HG03066 (cell line): ENCODE data around the gene SLC1A4.
"Not testable (repeated sequence)": the region's sequence is repeated elsewhere in the genome, so short reads cannot be mapped to it uniquely, and the experiment has no call there.

Source experiments
- ATAC-seq: cut with Tn5 transposase; IDR thresholded peaks from one replicate; pipeline ENCODE4 v1.9.1; 2021; ENCODE audit warnings: low read depth; ENCODE audit not compliant: unreplicated experiment

SLC1A4 gene

GRCh38 chr2:64989982-64990614, 899 bp downstream of the SLC1A4 start:
- no peak for ATAC-seq

GRCh38 chr2:64990876-64991275, 1.7 kb downstream of the SLC1A4 start:
- no peak for ATAC-seq

GRCh38 chr2:64992218-64992617, 3.0 kb downstream of the SLC1A4 start:
- no peak for ATAC-seq

- ATAC-seq: no peak
These were observed 3.8 kb downstream of the SLC1A4 start for GRCh38 chr2:64992990-64993389.

GRCh38 chr2:64995041-64995440, 5.8 kb downstream of the SLC1A4 start:
- no peak for ATAC-seq

GRCh38 chr2:64996871-64997307, 7.7 kb downstream of the SLC1A4 start:
- ATAC-seq: no peak

- ATAC-seq: no peak
These were observed 9.5 kb downstream of the SLC1A4 start for GRCh38 chr2:64998658-64999061.

GRCh38 chr2:64999754-65000153, 10.6 kb downstream of the SLC1A4 start:
- ATAC-seq: no peak

- no peak for ATAC-seq
These were observed 11.4 kb downstream of the SLC1A4 start for GRCh38 chr2:65000644-65001043.

- no peak for ATAC-seq
These were observed 13.8 kb downstream of the SLC1A4 start for GRCh38 chr2:65003037-65003436.

GRCh38 chr2:65004232-65004631, 15.0 kb downstream of the SLC1A4 start:
- not testable (repeated sequence) for ATAC-seq

GRCh38 chr2:65013776-65014175, 24.6 kb downstream of the SLC1A4 start:
- no peak for ATAC-seq

GRCh38 chr2:65015731-65016130, 26.5 kb downstream of the SLC1A4 start:
- no peak for ATAC-seq

- ATAC-seq: peak; percentile 61
These were observed 27.6 kb downstream of the SLC1A4 start for GRCh38 chr2:65016789-65017188.

- no peak for ATAC-seq
These were observed 28.1 kb downstream of the SLC1A4 start for GRCh38 chr2:65017335-65017734.

GRCh38 chr2:65018141-65018582, 29.0 kb downstream of the SLC1A4 start:
- ATAC-seq: no peak

- ATAC-seq: no peak
These were observed 29.8 kb downstream of the SLC1A4 start for GRCh38 chr2:65019010-65019409.

GRCh38 chr2:65019675-65020195, 30.5 kb downstream of the SLC1A4 start:
- no peak for ATAC-seq

- ATAC-seq: not testable (repeated sequence)
These were observed 31.1 kb downstream of the SLC1A4 start for GRCh38 chr2:65020251-65020650.

- ATAC-seq: no peak
These were observed 31.8 kb downstream of the SLC1A4 start for GRCh38 chr2:65020943-65021528.

GRCh38 chr2:65021709-65022108, 32.5 kb downstream of the SLC1A4 start:
- no peak for ATAC-seq

GRCh38 chr2:65022189-65022588, 33.0 kb downstream of the SLC1A4 start:
- no peak for ATAC-seq
